T1000 (cell line): Measurements from ENCODE around the gene STAM2.
A peak's percentile ranks its signal among the peaks of the same experiment; 100 is the strongest.
"Not testable (repeated sequence)": the region's sequence is repeated elsewhere in the genome, so short reads cannot be mapped to it uniquely, and the experiment has no call there.

Experiments used
- DNase-seq: peaks from one replicate; lab custom pipeline; 2025; ENCODE audit warnings: mixed read lengths; lab: John Stamatoyannopoulos, UW

The STAM2 gene

GRCh38 chr2:152175368-152176112 lies at the start of gene STAM2:
STAM2 (minus strand) TSS chr2:152175763; CDS start chr2:152175642, 121 bp downstream.
- peak; percentile 94 for DNase-seq

DNA sequence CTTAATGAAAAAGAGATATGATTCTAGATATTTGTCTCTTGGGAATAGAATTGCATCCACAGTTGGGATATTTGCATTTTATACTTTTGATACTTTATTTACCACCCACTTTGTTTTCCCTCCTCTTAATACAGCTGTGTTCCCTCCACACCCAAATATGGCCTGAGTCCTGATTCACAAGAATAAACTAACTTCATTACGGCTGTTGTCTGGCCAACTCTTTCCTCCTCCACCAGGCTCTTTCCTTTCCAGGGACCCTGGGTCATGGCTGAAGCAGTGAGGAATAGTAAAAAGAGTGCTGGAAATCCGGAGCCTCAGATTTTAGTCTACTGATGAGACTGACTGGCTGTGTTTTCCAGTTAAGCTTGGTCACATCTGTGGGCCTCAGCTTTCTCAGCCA lies 48.4 kb upstream of the STAM2 start:
- DNase-seq: no peak

- no peak for DNase-seq
Measured at GRCh38 chr2:152222975-152223637, 47.5 kb upstream of the STAM2 start.

GRCh38 chr2:152221839-152222238 lies 46.3 kb upstream of the STAM2 start:
- DNase-seq: no peak

DNA sequence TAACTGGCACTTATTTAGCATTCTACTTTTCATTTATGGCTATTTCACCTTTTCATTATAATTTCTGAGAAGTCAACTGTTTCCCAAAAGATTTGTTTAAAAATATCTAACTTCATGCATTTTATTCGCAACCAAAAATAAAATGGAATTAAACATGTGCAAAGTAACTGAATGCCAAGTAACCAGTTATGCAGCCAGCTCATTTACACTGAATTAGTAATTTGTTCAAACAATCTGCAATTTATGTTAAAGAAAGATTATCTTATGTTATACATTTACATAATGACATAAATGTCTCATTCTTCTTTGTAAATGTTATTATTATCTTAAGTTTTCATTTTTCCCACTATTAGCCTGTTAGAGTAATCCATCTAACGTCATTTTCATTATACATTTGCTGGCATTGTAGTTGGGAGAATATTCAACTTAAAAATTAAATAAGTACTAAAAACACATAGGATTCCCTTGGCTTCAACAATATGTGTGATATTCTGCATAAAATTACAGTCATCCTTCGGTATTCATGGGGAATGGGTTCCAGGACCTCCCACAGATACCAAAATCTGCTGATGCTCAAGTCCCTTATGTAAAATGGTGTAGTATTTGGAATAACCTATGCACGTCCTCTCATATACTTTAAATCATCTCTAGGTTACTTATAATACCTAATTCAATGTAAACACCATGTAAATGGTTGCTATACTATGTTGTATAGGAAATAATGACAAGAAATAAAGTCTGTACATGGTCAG lies 43.7 kb upstream of the STAM2 start:
- DNase-seq: no peak

GRCh38 chr2:152201466-152201830 lies 25.9 kb upstream of the STAM2 start:
- DNase-seq: no peak

DNA sequence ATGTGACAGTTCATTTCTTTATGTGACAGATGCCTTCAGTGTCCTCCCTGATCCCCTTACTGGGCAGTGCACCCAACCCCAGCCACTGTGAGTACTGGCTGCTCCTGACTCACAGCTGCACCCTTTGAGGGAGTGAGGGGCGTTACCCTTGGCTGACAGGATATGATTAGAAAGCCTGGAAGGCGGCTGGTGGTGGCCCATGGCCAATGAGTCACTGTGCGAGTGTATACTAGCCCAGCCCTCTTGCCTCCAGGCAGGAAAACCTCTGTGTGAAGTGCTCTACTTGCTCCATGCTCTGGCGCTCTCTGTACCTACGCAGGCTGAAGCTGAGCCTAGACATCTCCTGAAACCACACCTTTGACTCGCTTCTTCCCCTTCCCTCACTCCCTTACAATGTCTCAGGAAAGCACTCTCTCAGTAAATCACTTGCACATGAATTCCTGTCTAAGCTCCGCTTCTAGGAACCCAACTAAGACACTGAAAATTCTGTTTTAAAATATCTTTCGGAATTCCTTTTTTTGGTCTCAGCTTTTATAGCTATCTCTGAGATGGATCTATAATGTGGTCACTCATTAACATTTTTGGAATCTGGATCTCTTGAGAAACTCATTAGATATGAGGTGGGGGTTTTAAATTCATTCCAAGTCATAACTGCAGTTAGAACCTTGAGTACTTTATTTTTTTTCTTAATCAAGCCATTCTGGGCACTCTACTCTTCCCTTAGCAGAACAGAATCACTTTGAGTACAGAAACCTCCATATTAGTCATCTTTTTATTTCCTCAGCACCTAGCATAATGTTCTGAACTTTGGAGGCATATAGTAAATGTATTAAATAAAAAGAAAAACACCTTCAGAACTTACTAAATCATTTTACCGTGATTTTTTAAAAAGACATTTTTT lies 25.3 kb upstream of the STAM2 start:
- peak; percentile 88 for DNase-seq

GRCh38 chr2:152200101-152200500 lies 24.5 kb upstream of the STAM2 start:
- no peak for DNase-seq

- DNase-seq: no peak
Measured at GRCh38 chr2:152198499-152198898, 22.9 kb upstream of the STAM2 start.

DNA sequence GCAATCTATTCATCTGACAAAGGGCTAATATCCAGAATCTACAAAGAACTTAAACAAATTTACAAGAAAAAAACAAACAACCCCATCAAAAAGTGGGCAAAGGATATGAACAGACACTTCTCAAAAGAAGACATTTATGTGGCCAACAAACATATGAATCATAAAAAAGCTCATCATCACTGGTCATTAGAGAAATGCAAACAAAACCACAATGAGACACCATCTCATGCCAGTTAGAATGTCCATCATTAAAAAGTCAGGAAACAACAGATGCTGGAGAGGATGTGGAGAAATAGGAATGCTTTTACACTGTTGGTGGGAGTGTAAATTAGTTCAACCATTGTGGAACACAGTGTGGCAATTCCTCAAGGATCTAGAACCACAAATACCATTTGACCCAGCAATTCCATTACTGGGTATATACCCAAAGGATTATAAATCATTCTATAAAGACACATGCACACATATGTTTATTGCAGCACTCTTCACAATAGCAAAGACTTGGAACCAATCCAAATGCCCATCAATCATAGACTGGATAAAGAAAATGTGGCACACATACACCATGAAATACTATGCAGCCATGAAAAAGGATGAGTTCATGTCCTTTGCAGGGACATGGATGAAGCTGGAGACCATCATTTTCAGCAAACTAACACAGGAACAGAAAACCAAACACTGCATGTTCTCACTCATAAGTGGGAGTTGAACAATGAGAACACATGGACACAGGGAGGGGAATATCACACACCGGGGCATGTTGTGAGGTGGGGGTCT lies 22.1 kb upstream of the STAM2 start:
- not testable (repeated sequence) for DNase-seq

- DNase-seq: no peak
Measured at GRCh38 chr2:152189622-152190495, 14.3 kb upstream of the STAM2 start.

DNA sequence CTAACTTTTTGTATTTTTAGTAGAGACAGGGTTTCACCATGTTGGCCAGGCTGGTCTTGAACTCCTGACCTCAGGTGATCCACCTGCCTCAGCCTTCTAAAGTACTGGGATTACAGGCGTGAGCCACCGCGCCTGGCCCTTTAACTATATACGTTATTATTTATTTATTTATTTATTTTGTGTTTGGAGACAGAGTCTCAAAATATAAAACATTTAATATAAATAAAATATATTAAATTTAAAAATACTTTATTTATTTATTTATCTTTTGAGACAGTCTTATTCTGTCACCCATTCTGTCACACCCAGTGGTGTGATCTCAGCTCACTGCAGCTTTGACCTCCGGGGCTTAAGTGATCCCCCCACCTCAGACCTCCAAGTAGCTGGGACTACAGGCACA lies 11.2 kb upstream of the STAM2 start:
- DNase-seq: not testable (repeated sequence)

DNA sequence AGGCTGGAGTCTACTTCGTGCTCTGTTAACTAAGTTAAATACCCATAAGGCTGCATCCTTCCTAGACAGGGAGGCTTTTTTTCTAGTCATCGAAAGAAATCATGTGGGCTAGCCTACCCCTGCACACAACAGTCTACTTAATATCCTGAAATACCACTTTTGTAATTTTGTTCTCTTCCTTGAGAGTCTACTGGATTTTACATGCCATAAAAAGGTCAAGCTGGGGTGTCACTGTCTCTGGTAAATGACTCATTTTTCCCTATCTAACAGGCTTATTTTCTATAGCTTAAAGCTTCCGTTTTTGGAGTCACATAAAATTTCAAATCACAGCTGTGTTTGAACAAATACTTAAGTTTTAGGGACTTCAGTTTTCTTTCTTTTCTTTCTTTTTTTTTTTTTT lies 10.7 kb upstream of the STAM2 start:
- no peak for DNase-seq

DNA sequence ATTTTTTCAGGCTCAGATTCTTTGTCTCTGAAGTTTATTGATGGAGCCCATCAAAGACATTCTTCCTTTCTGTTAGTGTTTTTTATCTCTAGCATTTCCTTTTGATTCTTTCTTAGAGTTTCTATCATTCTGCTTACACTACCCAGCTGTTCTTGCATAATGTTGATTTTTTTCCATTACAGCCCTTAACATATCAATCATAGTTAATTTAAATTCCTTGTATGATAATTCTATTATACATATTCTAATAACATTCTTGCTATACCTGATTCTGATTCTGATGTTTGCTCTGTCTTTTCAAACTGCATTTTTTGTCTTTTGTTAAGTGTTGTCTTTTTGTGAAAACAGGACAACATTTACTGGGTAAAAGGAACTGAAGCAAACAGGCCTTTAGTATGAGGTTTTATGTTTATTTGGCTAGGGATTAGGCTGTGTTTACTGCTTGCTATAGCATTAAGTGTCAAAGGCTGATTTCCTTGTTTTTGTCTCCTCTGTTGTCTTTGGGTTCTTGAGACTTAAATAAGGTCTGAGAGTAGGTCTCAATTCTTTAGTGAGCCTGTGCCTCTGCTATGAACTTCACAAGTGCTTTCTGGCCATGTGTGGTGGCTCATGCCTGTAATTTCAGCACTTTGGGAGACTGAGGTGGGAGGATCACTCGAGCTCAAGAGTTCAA lies 8.0 kb upstream of the STAM2 start:
- no peak for DNase-seq

DNA sequence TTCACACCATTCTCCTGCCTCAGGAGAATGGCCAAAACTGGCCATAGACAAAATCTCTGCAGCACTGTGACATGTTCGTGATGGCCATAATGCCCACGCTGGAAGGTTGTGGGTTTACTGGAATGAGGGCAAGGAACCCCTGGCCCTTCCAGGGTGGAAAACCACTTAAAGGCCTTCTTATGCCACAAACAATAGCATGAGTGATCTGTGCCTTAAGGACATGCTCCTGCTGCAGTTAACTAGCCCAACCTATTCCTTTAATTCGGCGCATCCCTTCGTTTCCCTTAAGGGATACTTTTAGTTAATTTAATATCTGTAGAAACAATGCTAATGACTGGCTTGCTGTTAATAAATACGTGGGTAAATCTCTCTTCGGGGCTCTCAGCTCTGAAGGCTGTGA lies 2.1 kb upstream of the STAM2 start:
- not testable (repeated sequence) for DNase-seq

GRCh38 chr2:152176113-152176714 lies 651 bp upstream of the STAM2 start:
- no peak for DNase-seq

- no peak for DNase-seq
Measured at GRCh38 chr2:152175012-152175367, 573 bp downstream of the STAM2 start.

GRCh38 chr2:152174574-152174973 lies 989 bp downstream of the STAM2 start:
- no peak for DNase-seq

GRCh38 chr2:152173831-152174230 lies 1.7 kb downstream of the STAM2 start:
- DNase-seq: no peak
